K562 (cell line): ENCODE results near the gene C1orf174.

Experiments used
- EP300 ChIP-seq: IDR thresholded peaks from 2 replicates; pipeline ENCODE4 v1.6.1; 2012; ENCODE audit warnings: low read length, improper control_type of control experiment
- HDAC2 ChIP-seq: fragments of 450-650 bp; IDR thresholded peaks from 2 replicates; pipeline ENCODE4 v1.6.1; 2016; ENCODE audit warnings: mild to moderate bottlenecking
- HDAC6 ChIP-seq: IDR thresholded peaks from 2 replicates; pipeline ENCODE4 v1.6.1; 2012; ENCODE audit warnings: low read depth, mild to moderate bottlenecking, control low read depth, inconsistent platforms, low read length, moderate library complexity
- RBM25 ChIP-seq: fragments of 200-400 bp; formaldehyde crosslinking; IDR thresholded peaks from 2 replicates; pipeline ENCODE4 v1.6.1; 2018; ENCODE audit warnings: low read length, low read depth, moderate library complexity; ENCODE audit not compliant: severe bottlenecking
- SMAD1 ChIP-seq: fragments of 150-350 bp; IDR thresholded peaks from 2 replicates; pipeline ENCODE4 v1.6.1; 2014; ENCODE audit warnings: low read length, low read depth; ENCODE audit not compliant: partially characterized antibody
- STAT6 ChIP-seq: sonication (generic); formaldehyde crosslinking; IDR thresholded peaks from 2 replicates; pipeline ENCODE4 v1.8.1; 2023; ENCODE audit warnings: mild to moderate bottlenecking, missing genetic modification reagents
- TSC22D4 ChIP-seq: fragments of 450-650 bp; IDR thresholded peaks from 2 replicates; pipeline ENCODE4 v1.6.1; 2016; ENCODE audit warnings: missing genetic modification characterization, missing biosample characterization, control low read depth
- ZFP30 ChIP-seq: fragments of 250-450 bp; sonication (Bioruptor Pico); IDR thresholded peaks from 2 replicates; pipeline ENCODE4 v1.8.0; 2022; ENCODE audit warnings: moderate library complexity, mild to moderate bottlenecking, inconsistent platforms, borderline replicate concordance
- ZNF280A ChIP-seq: fragments of 450-650 bp; IDR thresholded peaks from 2 replicates; pipeline ENCODE4 v1.6.1; 2018; ENCODE audit warnings: mild to moderate bottlenecking, low read depth; ENCODE audit not compliant: partially characterized antibody

GRCh38 chr1:3942416-3943122 is 42.5 kb upstream of the C1orf174 start:
- TF ChIP-seq RBM25 (no peak), EP300 (no peak), HDAC2 (no peak), TSC22D4 (no peak), ZFP30 (CRISPR knock-in tag) (no peak), STAT6 (CRISPR knock-in tag) (no peak), HDAC6 (no peak), ZNF280A (no peak), SMAD1 (no peak)
